ENCODE data around the gene NUDT6. TPM values are rescaled to one million over a fixed set of nuclear protein-coding genes. Genes with fewer than 3 reads are reported as not detected.
A peak's percentile ranks its signal among the peaks of the same experiment; 100 is the strongest.
"Not testable (repeated sequence)": the region's sequence is repeated elsewhere in the genome, so short reads cannot be mapped to it uniquely, and the experiment has no call there.

Gene NUDT6
- 12.1 TPM for total RNA-seq
- polyA plus RNA-seq, result 5.6 TPM

GRCh38 chr4:122921971-122922876 is at the start of gene NUDT6:
Gene NUDT6, minus strand, starts transcription at chr4:122922597. Its CDS starts 25 bp downstream, at chr4:122922572.
- peak within 1 kb of the TSS; percentile 83 for H3K4me3 ChIP-seq (ENCODE audit: low read depth, low read length)
- H3K27ac ChIP-seq (ENCODE audit: low read depth), result peak within 1 kb of the TSS; percentile 14
- H3K4me1 ChIP-seq (ENCODE audit: insufficient read depth), result no peaks in the 10 kb centered on the region
- DNase-seq (ENCODE audit: extremely low spot score), result peak; percentile 40
- under 1% methylated on average over 63 of the region's 63 CpGs for WGBS
- H3K36me3 ChIP-seq (ENCODE audit: insufficient read depth), result no peaks in the 10 kb centered on the region

- Histone ChIP-seq H3K36me3 (ENCODE audit: insufficient read depth) (no peaks in the 10 kb centered on the region), H3K27ac (ENCODE audit: low read depth) (no peak overlapping the region), H3K4me1 (ENCODE audit: insufficient read depth) (no peaks in the 10 kb centered on the region), H3K4me3 (ENCODE audit: low read depth, low read length) (no peak overlapping the region)
- DNase-seq (ENCODE audit: extremely low spot score), result no peak
- 73% methylated on average over 6 of the region's 6 CpGs for WGBS
Observed at GRCh38 chr4:122968227-122968812, 45.9 kb upstream of the NUDT6 start.

- H3K4me3 ChIP-seq (ENCODE audit: low read depth, low read length), result no peak overlapping the region
- DNase-seq (ENCODE audit: extremely low spot score), result no peak
- no peaks in the 10 kb centered on the region for H3K4me1 ChIP-seq (ENCODE audit: insufficient read depth)
- H3K36me3 ChIP-seq (ENCODE audit: insufficient read depth), result no peaks in the 10 kb centered on the region
- WGBS, result 96% methylated on average over 3 of the region's 3 CpGs
- no peak overlapping the region for H3K27ac ChIP-seq (ENCODE audit: low read depth)
Observed at GRCh38 chr4:122967231-122967630, 44.8 kb upstream of the NUDT6 start.

GRCh38 chr4:122966201-122966600 is 43.8 kb upstream of the NUDT6 start:
- Histone ChIP-seq H3K27ac (ENCODE audit: low read depth) (no peak overlapping the region), H3K36me3 (ENCODE audit: insufficient read depth) (no peaks in the 10 kb centered on the region), H3K4me3 (ENCODE audit: low read depth, low read length) (no peak overlapping the region), H3K4me1 (ENCODE audit: insufficient read depth) (peaks cover 1% of the 10 kb centered on the region)
- DNase-seq (ENCODE audit: extremely low spot score), result no peak
- 77% methylated on average over 4 of the region's 4 CpGs for WGBS

- Histone ChIP-seq H3K27ac (ENCODE audit: low read depth) (no peak overlapping the region), H3K4me3 (ENCODE audit: low read depth, low read length) (no peak overlapping the region)
Observed at GRCh38 chr4:122963216-122963615, 40.8 kb upstream of the NUDT6 start.

GRCh38 chr4:122960611-122961000 is 38.2 kb upstream of the NUDT6 start:
- no peaks in the 10 kb centered on the region for H3K36me3 ChIP-seq (ENCODE audit: insufficient read depth)
- no peak overlapping the region for H3K4me3 ChIP-seq (ENCODE audit: low read depth, low read length)
- H3K4me1 ChIP-seq (ENCODE audit: insufficient read depth), result peaks cover 1% of the 10 kb centered on the region
- WGBS, result 17% methylated on average over 2 of the region's 2 CpGs
- no peak overlapping the region for H3K27ac ChIP-seq (ENCODE audit: low read depth)
- DNase-seq (ENCODE audit: extremely low spot score), result no peak

More at GRCh38 chr4:122963216-122963615, 40.8 kb upstream of the NUDT6 start:
- no peak for DNase-seq (ENCODE audit: extremely low spot score)
- H3K4me1 ChIP-seq (ENCODE audit: insufficient read depth), result peaks cover 1% of the 10 kb centered on the region
- H3K36me3 ChIP-seq (ENCODE audit: insufficient read depth), result no peaks in the 10 kb centered on the region

GRCh38 chr4:122959981-122960610 is 37.7 kb upstream of the NUDT6 start:
- peaks cover 1% of the 10 kb centered on the region for H3K4me1 ChIP-seq (ENCODE audit: insufficient read depth)
- H3K36me3 ChIP-seq (ENCODE audit: insufficient read depth), result no peaks in the 10 kb centered on the region
- H3K27ac ChIP-seq (ENCODE audit: low read depth), result no peak overlapping the region
- 33% methylated on average over 3 of the region's 3 CpGs for WGBS
- no peak for DNase-seq (ENCODE audit: extremely low spot score)
- no peak overlapping the region for H3K4me3 ChIP-seq (ENCODE audit: low read depth, low read length)

GRCh38 chr4:122959441-122959840 is 37.0 kb upstream of the NUDT6 start:
- no peak overlapping the region for H3K4me3 ChIP-seq (ENCODE audit: low read depth, low read length)

GRCh38 chr4:122958505-122958904 is 36.1 kb upstream of the NUDT6 start:
- no peaks in the 10 kb centered on the region for H3K36me3 ChIP-seq (ENCODE audit: insufficient read depth)
- no peak overlapping the region for H3K4me3 ChIP-seq (ENCODE audit: low read depth, low read length)
- H3K27ac ChIP-seq (ENCODE audit: low read depth), result no peak overlapping the region
- peaks cover 1% of the 10 kb centered on the region for H3K4me1 ChIP-seq (ENCODE audit: insufficient read depth)
- 77% methylated on average over 2 of the region's 2 CpGs for WGBS
- DNase-seq (ENCODE audit: extremely low spot score), result no peak

More at GRCh38 chr4:122959441-122959840, 37.0 kb upstream of the NUDT6 start:
- WGBS, result 47% methylated on average over 3 of the region's 3 CpGs
- no peaks in the 10 kb centered on the region for H3K36me3 ChIP-seq (ENCODE audit: insufficient read depth)
- H3K27ac ChIP-seq (ENCODE audit: low read depth), result no peak overlapping the region
- peaks cover 1% of the 10 kb centered on the region for H3K4me1 ChIP-seq (ENCODE audit: insufficient read depth)
- DNase-seq (ENCODE audit: extremely low spot score), result no peak

- over 99% methylated on average over 3 of the region's 3 CpGs for WGBS
- H3K27ac ChIP-seq (ENCODE audit: low read depth), result no peak overlapping the region
- H3K4me1 ChIP-seq (ENCODE audit: insufficient read depth), result no peaks in the 10 kb centered on the region
- peaks cover 2% of the 10 kb centered on the region for H3K36me3 ChIP-seq (ENCODE audit: insufficient read depth)
- no peak overlapping the region for H3K4me3 ChIP-seq (ENCODE audit: low read depth, low read length)
- DNase-seq (ENCODE audit: extremely low spot score), result no peak
Observed at GRCh38 chr4:122953924-122954323, 31.5 kb upstream of the NUDT6 start.

GRCh38 chr4:122952028-122952427 is 29.6 kb upstream of the NUDT6 start:
- Histone ChIP-seq H3K4me1 (ENCODE audit: insufficient read depth) (no peaks in the 10 kb centered on the region), H3K36me3 (ENCODE audit: insufficient read depth) (peaks cover 2% of the 10 kb centered on the region), H3K4me3 (ENCODE audit: low read depth, low read length) (no peak overlapping the region), H3K27ac (ENCODE audit: low read depth) (no peak overlapping the region)
- WGBS, result 99% methylated on average over 4 of the region's 4 CpGs
- no peak for DNase-seq (ENCODE audit: extremely low spot score)

GRCh38 chr4:122948671-122949070 is 26.3 kb upstream of the NUDT6 start:
- peaks cover 2% of the 10 kb centered on the region for H3K36me3 ChIP-seq (ENCODE audit: insufficient read depth)
- H3K4me1 ChIP-seq (ENCODE audit: insufficient read depth), result no peaks in the 10 kb centered on the region
- 96% methylated on average over 4 of the region's 4 CpGs for WGBS
- DNase-seq (ENCODE audit: extremely low spot score), result no peak
- H3K4me3 ChIP-seq (ENCODE audit: low read depth, low read length), result no peak overlapping the region
- no peak overlapping the region for H3K27ac ChIP-seq (ENCODE audit: low read depth)

GRCh38 chr4:122946142-122946541 is 23.7 kb upstream of the NUDT6 start:
- H3K4me1 ChIP-seq (ENCODE audit: insufficient read depth), result no peaks in the 10 kb centered on the region
- H3K27ac ChIP-seq (ENCODE audit: low read depth), result no peak overlapping the region
- H3K4me3 ChIP-seq (ENCODE audit: low read depth, low read length), result no peak overlapping the region
- no peak for DNase-seq (ENCODE audit: extremely low spot score)
- H3K36me3 ChIP-seq (ENCODE audit: insufficient read depth), result peaks cover 2% of the 10 kb centered on the region
- 95% methylated on average over 1 of the region's 1 CpG for WGBS

- H3K27ac ChIP-seq (ENCODE audit: low read depth); DNase-seq (ENCODE audit: extremely low spot score); H3K4me3 ChIP-seq (ENCODE audit: low read depth, low read length); H3K4me1 ChIP-seq (ENCODE audit: insufficient read depth); H3K36me3 ChIP-seq (ENCODE audit: insufficient read depth): not testable (repeated sequence)
- 94% methylated on average over 13 of the region's 17 CpGs for WGBS
Observed at GRCh38 chr4:122945136-122945535, 22.7 kb upstream of the NUDT6 start.

All from urinary bladder (tissue), 4 donors.